Measurements from ENCODE around the gene PGS1. TPM values are rescaled to one million over a fixed set of nuclear protein-coding genes. Genes with fewer than 3 reads are reported as not detected.

Gene PGS1
- total RNA-seq, 1 donor from 2014 or later: 32.0 TPM

DNA sequence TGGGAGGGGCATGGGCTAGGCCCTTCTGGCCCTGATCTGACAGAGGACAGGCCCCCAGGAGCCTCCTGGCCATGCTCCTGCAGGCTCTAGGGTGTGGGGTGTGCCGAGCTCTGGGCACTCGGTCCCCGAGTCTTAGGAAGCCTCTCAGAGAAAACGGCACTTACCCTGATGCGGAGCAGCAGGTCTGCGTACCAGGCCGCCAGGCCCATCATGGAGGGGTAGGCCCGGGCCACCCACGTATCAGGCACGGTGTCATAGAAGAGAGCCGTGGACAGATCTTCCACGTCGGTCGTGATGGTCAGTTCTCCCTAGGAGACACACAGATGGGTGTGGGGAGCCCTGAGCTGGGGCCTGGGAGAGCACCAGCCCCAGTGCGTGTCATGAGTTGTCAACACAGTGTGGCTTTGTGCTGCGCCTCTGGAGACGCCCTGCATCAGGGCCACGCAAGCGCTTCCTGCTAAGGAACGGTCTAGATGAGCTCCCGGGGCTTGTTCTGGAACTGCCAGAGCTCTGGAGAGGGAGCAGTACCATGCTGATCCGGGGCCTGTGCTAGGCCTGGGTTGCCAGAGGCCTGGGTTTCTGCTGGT lies 47.9 kb downstream of the PGS1 start:
- no peak for DNase-seq (ENCODE audit: low read depth, low spot score)

DNA sequence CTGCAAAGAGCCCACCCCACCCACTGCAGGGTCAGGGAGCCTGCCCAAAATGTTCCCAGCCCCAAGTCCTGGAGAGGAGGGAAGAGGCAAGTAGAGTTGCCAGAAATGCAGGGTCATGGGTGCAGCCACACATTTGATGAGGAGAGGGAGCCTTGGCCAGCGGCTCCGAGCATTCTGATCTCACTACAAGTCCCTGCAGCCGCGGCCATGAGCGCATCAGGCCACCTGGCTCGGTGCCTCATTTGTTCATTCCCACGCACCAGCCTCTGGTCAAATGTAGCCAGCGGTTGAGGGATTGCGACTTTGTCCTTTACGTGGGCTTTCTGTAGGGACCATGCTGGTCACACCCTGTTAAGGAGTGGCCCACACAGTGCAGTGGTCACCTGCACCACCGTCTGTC lies 48.7 kb downstream of the PGS1 start:
- no peak for DNase-seq (ENCODE audit: low read depth, low spot score)

DNA sequence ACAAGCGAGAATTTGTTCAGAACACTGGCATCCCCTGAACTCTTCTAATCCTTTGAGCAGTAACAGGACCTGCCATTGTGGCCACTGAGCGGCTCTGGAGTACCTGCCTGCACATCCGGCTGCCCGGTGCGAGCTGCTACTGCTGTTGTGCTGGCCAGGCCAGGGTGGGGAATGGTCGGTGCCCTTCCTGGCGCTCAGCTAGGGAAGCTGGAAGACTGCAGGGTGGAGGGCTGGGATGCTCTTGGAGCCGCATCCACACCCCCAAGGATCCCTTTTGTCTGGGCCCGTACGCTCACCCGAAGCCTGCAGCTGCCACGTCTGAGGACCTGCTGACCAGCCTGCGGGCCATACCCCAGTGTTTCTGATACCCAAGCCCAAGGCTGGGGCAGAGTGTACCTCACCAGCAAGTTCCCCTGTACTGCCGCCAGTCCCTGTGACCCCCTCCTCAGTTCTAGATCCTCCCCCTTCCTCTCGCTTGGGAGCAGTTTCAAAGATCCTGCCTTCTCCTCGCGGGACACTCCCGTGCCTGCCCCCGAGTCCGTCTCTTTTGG lies 49.7 kb downstream of the PGS1 start:
- no peak for DNase-seq (ENCODE audit: low read depth, low spot score)

DNA sequence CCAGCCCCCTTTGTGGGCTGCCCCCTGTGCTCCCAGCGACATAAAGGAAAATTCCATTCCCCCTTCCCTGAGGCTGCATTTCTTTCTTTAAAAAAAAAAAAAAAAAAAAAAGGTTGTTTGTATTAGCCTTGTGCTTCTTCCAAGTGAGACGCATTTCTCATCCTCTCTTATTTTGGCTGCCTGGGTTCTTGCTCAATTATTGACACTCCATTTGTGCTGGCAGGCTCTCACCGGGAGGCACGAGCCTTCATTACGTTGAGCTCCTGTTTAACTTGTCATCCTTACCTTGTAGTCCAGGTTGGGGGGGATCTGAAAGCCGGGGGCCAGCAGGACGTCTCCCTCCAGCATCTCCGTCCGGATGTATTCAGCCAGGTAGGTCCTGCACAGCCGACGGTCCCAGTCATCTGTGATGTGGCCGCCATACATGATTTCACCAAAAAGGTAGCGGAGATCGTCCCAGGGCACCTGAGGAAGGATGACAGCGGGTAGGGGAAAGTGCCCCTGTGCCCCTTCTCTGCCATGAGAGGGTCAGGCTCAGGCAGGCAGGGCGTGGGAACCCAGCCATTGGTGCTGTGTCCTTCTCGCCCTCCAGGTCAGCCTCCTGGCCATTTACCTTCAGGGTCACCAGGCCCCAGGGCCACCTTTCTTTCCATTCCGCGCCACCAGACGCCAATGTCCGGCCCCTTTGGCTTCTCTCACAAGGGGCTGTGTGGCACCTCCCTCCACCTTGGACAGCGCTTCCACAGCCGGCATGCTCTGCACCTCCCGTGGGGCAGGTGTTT lies 50.6 kb downstream of the PGS1 start:
- no peak for DNase-seq (ENCODE audit: low read depth, low spot score)

DNA sequence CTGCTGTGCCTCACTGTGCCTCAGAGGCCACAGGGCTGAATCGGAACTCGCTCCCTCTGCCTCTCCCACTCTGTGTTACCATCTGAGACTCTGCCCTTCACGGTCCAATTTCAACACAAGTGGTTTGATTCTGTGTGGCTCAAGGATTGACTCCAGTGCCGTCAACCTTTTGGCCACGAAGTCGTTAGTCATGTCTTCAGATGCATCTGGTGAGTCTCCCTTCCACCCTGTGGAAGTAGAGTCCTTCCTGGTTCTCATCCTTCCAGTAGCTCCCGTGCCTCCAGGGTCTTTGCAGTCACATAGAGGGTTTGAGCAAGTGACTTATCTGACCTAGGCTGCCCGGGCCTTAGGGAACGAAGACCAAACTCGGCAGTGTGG lies 51.2 kb downstream of the PGS1 start:
- no peak for DNase-seq (ENCODE audit: low read depth, low spot score)

DNA sequence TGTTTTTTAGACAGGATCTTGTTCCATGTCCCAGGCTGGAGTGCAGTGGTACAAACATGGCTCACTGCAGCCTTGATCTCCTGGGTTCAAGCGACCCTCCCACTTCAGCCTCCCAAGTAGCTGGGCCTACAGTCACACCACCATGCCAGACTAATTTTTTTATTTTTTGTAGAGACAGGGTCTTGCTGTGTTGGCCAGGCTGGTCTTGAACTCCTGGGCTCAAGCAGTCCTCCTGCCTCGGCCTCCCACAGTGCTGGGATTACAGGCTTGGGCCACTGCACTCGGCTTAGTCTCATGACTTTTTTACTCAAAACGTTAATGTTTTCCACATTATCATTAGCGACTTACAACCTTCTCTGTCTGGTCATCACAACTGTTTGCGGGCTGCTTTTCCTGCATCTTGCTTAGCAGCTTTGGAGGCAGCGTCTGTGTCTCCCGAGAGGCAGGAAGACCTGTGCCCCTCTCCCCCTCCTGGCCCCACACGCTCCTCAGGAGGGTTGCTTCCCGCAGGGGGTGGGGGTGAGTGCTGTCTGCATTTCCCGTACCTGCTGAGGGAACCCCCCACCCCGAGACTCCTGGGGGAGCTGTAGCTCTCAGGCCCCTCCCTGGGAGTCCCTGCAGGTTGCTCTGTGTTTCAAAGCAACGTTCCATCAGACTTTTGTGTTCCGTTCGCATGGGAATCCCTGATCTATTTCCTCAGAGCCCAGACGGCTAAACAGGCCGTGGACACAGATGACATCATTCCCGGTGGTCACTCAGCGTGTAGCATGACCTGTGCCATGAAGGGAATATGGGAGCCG lies 52.6 kb downstream of the PGS1 start:
- DNase-seq (ENCODE audit: low read depth, low spot score): no peak

DNA sequence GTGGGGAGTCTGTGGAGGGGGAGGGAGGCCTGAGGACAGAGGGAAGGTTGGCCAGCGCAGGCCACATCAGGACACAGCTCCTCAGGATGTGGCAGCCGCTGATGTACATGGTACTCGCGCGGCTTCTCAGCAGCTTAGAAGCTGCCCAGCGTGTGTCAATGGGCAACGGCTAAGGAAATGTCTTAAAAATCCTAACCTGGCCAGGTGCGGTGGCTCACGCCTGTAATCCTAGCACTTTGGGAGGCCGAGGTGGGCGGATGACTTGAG lies 53.2 kb downstream of the PGS1 start:
- no peak for DNase-seq (ENCODE audit: low read depth, low spot score)

DNA sequence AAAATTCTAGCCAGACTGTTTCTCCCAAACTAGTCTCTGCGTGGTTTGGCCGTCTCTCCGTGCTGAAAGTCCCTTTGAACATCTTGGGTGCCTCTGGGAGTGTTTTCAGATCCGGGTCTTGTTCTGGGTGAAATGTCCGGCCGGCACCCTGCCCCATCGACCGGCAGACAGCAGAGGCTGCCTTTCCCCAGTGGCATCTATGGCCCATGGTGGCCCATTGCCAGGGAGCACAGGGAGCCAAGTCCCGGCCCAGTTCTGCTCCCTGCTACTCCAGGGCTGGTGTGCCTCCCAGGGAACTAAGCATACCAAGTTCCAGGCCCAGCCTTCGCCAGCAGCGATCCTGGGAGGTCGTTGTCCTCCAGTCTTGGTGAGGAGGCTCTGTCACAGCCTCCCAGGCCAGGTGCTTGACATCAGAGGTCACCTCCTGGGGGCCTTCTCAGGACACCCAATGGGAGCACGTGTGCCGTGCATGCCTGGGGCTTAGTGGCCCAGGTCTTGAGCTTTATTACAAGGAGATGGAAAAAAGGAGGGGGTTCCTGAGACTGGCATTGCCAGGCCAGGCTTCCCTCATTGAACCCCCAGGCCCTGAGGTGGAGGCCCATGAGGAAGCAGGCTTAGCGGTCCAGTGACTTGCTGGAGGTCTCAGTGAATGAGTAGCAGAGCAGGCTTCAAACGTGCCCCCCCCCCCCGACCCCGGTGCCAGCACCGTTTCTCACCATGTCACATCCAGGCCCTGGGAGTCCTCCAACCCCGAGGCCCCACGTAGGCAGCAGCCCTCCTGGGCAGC lies 54.0 kb downstream of the PGS1 start:
- DNase-seq (ENCODE audit: low read depth, low spot score): no peak

DNA sequence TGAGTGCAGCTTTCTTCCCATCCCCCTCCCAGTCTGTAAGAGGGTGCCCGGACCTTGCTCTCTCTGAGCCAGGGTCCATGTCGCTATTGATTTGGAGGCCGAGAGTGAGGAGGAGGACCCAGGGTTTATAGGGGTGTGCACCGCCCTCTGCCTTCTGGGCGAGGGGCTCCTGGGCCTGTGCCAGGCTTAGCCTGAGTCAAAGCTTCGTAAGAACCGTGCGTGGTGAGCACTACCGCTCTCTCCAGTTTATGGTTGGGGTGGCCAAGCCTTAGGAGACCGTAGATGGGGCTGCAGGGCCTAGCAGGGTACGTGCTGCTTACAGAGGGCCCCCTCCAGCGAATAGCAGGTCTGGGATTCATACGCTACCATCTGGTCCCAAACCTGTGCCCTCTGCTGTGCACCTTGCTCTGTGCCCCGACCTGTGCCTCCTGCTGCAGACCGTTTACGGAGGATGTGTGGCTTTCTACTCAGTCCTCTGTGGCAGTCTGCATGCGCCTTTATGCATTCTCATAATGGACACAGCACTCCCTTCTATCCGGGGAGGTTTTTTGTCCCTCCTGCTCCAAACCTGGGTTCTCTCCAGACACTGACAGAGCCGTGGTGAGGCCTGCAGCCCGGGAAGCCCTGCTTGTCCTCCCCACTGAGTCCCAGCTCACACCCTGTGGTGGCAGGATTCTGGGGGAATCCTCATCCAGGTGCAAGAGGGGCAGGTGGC lies 54.7 kb downstream of the PGS1 start:
- DNase-seq (ENCODE audit: low read depth, low spot score): no peak

DNA sequence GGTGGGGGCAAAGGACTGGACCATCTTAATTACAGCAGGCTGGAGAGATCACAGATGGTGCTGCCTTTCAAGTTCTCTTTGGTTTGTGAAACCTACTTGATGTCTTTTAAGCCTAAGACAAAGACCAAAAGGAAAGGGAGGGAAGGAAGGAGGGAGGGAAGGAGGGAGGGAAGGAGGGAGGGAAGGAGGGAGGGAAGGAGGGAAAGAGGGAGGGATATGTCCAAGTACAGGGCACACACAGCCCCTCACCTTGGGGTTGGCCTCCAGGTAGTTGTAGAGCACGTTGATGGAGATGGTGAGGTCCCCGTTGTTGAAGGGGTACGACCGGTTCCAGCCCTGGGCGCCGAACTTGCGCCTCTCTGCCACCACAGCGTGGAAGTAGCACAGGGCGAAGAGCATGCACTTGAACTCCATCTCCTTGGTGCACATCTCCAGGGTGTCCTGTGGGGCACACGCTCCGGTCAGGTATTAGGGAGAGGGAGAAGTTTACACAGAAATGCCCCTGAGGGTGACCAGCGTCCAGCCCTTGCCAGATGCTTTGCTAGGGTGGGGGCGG lies 55.4 kb downstream of the PGS1 start:
- no peak for DNase-seq (ENCODE audit: low read depth, low spot score)

DNA sequence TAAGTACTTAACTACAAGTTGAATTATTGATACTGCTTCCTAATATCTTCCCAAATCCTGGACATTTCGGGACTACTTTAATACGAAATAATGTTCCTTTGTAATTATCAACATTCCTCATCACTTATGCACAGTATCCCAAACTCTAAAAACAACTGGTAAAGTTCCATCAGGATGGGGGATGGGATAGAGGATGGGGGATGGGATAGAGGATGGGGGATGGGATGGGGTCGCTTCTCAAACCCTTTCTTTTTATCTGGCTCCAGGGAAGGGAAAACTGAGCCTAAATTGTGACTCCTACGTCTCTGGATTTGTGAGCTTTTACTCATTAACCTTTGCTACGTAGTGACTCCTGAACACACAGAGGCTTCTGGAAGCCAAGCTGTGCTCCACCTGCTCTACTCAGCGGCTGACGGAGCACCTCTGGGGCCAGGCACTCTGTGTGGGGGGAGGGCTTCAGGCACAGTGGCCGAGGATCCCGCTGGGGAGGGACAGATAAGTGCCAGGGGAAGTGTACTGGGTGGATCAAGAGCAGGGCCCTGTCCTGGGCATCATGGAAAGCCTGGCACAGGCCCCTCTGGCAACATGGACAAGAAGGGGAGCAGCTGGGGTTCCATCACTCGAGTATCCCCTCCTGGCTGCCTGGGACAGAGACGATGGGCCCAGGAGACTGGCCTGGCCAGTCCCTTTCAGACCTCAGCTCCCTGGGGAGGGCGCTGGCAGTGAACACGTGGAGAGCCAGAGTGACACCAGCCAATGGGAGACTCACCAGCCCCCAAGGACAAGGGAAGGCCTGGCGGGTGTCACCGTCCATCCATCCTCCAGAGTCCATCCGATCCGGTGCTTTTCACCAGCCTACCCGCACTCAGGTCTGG lies 56.2 kb downstream of the PGS1 start:
- no peak for DNase-seq (ENCODE audit: low read depth, low spot score)

DNA sequence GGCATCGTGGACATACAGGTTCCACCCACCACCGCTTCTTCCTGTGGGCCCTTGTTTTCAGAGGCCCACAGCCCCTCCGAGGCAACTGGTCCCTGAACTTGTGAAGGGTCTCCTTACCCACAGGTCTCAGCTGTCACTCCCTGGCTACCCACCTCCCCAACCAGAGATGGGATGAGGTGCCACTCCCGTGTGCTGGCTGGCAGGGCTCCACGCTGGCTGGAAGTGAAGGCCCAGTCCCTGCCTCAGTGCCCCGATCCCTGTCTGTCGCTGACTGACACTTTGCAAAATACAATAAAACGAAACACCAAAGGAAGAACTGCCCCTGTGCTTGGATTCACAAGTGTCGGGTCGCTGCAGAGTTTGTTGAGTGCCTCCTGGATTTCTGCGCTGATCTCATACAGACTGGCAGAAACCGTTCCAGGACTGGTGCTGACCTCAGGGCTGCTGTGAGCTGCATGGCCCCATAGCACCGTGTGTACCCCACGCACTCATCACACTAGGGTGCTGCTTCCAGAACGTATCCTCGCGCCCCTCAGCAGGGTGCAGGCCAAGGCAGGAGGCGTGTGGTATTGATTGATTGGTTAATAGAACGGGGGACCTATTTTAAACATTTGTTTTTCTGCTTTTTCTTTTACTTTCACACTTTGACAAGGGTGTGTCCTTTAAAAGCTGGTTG lies 57.0 kb downstream of the PGS1 start:
- DNase-seq (ENCODE audit: low read depth, low spot score): no peak

DNA sequence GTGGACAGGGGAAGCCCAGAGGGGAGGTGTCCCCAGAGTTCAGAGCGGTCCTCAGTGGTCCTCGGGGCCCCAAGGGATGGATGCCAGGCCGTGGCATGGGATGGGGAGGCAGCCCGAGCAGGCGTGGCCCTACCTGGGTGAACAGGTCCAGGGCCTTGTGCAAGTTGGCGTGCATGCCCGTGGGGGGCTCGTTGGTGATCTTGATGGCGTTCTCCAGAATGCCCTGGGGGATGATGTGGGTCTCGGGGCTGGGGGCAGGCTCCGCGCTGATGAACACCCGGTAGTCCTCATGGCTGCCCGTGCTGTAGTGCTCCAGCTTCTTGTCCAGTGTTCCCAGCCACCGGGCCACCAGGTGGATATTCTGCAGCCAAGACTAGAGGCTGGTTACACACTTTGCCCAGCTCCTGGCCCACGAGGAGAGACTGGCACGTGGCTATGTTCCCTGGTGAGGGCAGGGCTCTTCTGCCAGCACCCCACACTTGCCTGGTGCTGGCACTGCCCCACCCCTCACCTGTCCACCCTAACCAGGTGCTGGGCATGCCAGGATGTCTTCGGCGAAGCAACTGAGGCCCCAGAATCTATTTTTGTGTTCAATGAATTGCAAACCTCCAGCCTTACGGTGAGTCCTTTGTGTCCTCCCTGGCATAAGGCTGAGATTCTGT lies 59.2 kb downstream of the PGS1 start:
- no peak for DNase-seq (ENCODE audit: low read depth, low spot score)

DNA sequence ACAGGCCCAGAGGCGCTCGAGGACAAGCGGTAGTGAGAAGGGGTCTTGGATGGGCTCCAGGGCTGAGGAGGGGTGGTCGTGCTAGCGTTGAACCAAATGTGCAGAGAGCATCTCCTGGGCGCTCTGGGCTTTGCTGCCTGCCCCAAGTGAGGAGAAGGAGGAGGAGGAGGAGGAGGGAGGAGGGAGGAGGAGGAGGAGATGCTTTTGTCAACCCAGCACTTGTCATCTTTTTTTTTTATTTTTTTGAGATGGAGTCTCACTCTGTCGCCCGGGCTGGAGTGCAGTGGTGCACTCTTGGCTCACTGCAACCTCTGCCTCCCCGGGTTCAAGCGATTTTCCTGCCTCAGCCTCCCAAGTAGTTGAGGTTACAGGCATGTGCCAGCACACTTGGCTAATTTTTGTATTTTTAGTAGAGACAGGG lies 59.8 kb downstream of the PGS1 start:
- DNase-seq (ENCODE audit: low read depth, low spot score): no peak

DNA sequence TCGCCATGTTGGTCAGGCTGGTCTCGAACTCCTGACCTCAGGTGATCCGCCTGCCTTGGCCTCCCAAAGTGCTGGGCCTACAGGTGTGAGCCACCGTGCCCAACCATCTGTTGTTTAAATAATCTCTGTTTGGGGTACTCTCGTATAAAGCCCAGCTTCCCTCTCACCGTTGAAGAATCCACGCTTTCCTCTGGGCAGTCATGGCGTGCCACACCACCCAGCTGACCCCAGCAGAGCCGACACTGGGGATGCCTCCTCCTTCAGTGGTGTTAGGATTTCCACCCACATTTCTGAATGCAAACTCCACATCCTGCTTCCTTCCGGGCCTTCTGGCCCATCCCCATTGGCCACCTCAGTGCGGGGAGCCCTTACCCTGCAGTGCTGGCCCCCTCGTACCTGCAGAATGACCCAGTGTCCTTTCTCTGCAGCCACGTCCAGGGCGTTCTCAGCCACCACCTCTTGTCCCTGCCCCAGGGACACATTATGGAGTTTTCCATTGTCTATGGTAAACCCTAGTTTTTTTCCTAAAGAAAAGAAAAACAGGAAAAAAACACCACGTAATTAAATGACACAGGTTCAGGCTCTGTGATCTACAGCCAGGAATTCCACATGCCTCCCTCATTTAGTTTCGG lies 60.4 kb downstream of the PGS1 start:
- DNase-seq (ENCODE audit: low read depth, low spot score): no peak

DNA sequence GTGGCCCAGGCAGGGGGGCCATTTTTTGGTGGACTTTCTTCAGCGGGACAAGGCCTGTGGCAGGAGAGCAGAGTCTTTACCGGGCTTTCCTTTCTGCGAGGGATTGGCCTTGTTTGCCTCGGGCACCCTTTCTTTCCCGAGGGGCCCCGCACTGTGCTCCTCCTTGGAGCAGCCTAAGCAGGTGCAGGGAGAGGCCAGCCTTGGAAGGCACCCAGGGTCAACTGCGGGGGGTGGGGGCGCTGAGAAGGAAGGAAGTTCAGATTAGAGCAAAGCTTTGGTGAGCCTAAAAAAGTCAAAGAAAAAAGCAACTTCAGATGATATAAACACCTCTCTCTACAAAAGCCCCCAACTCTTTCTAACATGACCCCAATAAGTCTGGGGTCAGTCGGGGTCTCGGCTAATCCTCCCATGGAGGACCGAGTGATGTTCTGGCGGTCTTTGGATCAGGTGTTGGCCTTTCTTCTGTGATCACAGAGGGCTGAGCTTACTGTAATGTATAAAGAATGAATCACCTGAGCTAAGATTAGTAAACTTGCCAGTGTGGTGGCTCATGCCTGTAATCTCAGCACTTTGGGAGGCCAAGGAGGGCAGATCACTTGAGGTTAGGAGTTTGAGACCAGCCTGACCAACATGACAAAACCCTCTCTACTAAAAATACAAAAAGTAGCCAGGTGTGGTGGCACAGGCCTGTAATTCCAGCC lies 63.0 kb downstream of the PGS1 start:
- DNase-seq (ENCODE audit: low read depth, low spot score): no peak

DNA sequence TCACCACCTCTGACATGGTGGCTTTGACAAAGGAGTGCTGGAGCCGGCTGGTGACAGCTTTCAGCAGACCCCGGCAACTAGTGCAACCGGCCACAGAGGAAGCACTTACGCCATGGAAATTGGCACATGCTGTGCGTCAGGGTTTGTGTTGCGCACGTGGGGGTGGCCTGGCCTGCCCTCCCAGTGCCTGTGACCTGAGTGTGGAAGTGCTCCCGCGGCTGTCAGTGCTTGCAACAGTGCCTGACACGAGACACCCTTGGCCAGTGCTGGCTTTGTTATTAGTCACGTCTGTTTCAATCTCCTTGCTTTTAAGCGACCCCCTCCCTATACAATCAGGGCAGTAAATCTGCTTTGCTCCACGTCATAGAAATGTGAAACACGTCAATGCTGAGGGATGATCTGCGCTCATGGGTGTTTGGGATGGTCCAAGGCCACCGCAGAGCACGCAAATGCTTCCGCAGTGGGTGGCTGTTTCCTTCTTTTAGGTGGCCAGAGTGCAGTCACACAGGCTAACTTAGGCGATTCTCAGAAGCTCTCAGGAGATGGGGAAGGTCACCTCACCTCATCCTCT lies 64.3 kb downstream of the PGS1 start:
- no peak for DNase-seq (ENCODE audit: low read depth, low spot score)
